Panc1 (cell line): Measurements from ENCODE around the gene TMEM203. TPM values are rescaled to one million over a fixed set of nuclear protein-coding genes. Genes with fewer than 3 reads are reported as not detected.

Source experiments
- ATAC-seq: fragments of 200-7000 bp; cut with Tn5 transposase; 2 replicates; pipeline ENCODE4 v1.9.1; 2020; ENCODE audit warnings: mild to moderate bottlenecking, moderate library complexity
- BruUV-seq: library from RNA; stranded (reverse); fragments of 400-500 nt; replicated peaks from 2 replicates; lab custom pipeline; 2021; lab: Mats Ljungman, UMichigan
- CTCF ChIA-PET: fragments of 300-600 bp; sonication (Branson Sonifier 250); formaldehyde crosslinking; loops from one replicate; lab custom pipeline; 2022; ENCODE audit warnings: antibody characterized with exemption; lab: Charles Lee
- POLR2A ChIA-PET: fragments of 300-600 bp; sonication (Branson Sonifier 250); formaldehyde crosslinking; loops from one replicate; lab custom pipeline; 2022; ENCODE audit warnings: antibody characterized with exemption; lab: Charles Lee
- DNase-seq: peaks from one replicate; pipeline ENCODE4 v3.0.0-alpha.2; 2010; ENCODE audit warnings: low read depth, low spot score
- H3K27ac ChIP-seq: 2 replicates; pipeline ENCODE4 v1.5.1; 2011; ENCODE audit warnings: mild to moderate bottlenecking, low read length, inconsistent platforms
- H3K27me3 ChIP-seq: fragments of 200-500 bp; sonication (Bioruptor generic); 2 replicates; pipeline ENCODE4 v1.6.0; 2014; ENCODE audit warnings: low read length, inconsistent platforms; ENCODE audit not compliant: control insufficient read depth, insufficient read depth
- H3K36me3 ChIP-seq: fragments of 200-500 bp; sonication (Bioruptor generic); 2 replicates; pipeline ENCODE4 v1.5.1; 2014; ENCODE audit warnings: inconsistent platforms, mild to moderate bottlenecking, low read length, moderate library complexity; ENCODE audit not compliant: control insufficient read depth, insufficient read depth
- H3K4me1 ChIP-seq: 2 replicates; pipeline ENCODE4 v1.5.1; 2011; ENCODE audit warnings: inconsistent platforms, mild to moderate bottlenecking, low read length, moderate library complexity; ENCODE audit not compliant: control insufficient read depth, insufficient read depth
- H3K4me3 ChIP-seq, 2 experiments: 2 replicates each; pipeline ENCODE4 v1.5.1; 2011 to 2012; ENCODE audit warnings: low read depth in 2 of 2, low read length in 2 of 2, mild to moderate bottlenecking in 2 of 2, inconsistent platforms in 1 of 2, moderate library complexity in 1 of 2
- H3K9me3 ChIP-seq: fragments of 200-500 bp; sonication (Bioruptor generic); 2 replicates; pipeline ENCODE4 v1.5.1; 2014; ENCODE audit warnings: low read depth, mild to moderate bottlenecking, inconsistent platforms, low read length, moderate library complexity; ENCODE audit not compliant: control insufficient read depth, insufficient read depth
- CTCF ChIP-seq: fragments of 450-650 bp; IDR thresholded peaks from 2 replicates; pipeline ENCODE4 v1.5.1; 2017; ENCODE audit warnings: mild to moderate bottlenecking
- POLR2AphosphoS5 ChIP-seq: IDR thresholded peaks from 2 replicates; pipeline ENCODE4 v1.6.1; 2012; ENCODE audit warnings: mild to moderate bottlenecking, low read depth, low read length, moderate library complexity
- REST ChIP-seq, 2 experiments: IDR thresholded peaks; 2 replicates each; pipeline ENCODE4 v1.6.1; 2011 to 2012; ENCODE audit warnings: low read depth in 2 of 2, control low read depth in 1 of 2, low read length in 1 of 2, mild to moderate bottlenecking in 1 of 2, moderate library complexity in 1 of 2; ENCODE audit not compliant: insufficient read depth in 1 of 2
- SIN3A ChIP-seq: IDR thresholded peaks from 2 replicates; pipeline ENCODE4 v1.6.1; 2012; ENCODE audit warnings: low read depth, mild to moderate bottlenecking, low read length, moderate library complexity, borderline replicate concordance; ENCODE audit not compliant: insufficient read depth
- TCF7L2 ChIP-seq: IDR thresholded peaks from 2 replicates; pipeline ENCODE4 v1.6.1; 2011; ENCODE audit warnings: mild to moderate bottlenecking, low read depth, low read length, inconsistent platforms
- in situ Hi-C: cut with HindIII; loops from 2 replicates; pipeline ENCODE4 v1.10.0; 2016; ENCODE audit warnings: low sequenced_read_pairs, low pct_unique_long_range_greater_than_20kb
- intact Hi-C: fragments of 100-400 bp; cut with micrococcal nuclease; formaldehyde crosslinking; loops from one replicate; pipeline ENCODE4 v1.10.0; 2022; ENCODE audit not compliant: unreplicated experiment
- total RNA-seq: library from RNA; stranded (reverse); gene quantifications from one replicate; pipeline ENCODE4 v1.2.1, GENCODE V29; 2021; ENCODE audit not compliant: unreplicated experiment

TMEM203 gene
- total RNA-seq, 1 experiment from 2014 or later: 25.4 TPM

GRCh38 chr9:137236936-137237421 lies 31.5 kb upstream of the TMEM203 start:
- in situ Hi-C loops: no loop called here
- Histone ChIP-seq H3K36me3 (peaks cover under 1% of the 10 kb centered on the region), H3K4me3 (no peak overlapping the region), H3K4me1 (peaks cover 26% of the 10 kb centered on the region), H3K27me3 (no peaks in the 10 kb centered on the region), H3K27ac (peak overlapping the region; percentile 61), H3K9me3 (no peaks in the 10 kb centered on the region)
- ATAC-seq (no peak), DNase-seq (no peak)
- POLR2A ChIA-PET: no interaction called here
- TF ChIP-seq TCF7L2 (no peak), POLR2AphosphoS5 (no peak), CTCF (no peak), SIN3A (no peak), REST (IDR thresholded peaks at IDR 0.05; ENCODE audit: insufficient read depth in 1 of 2, low read depth in 2 of 2, low read length in 1 of 2) (no peak)
- intact Hi-C loops: no loop called here
- CTCF ChIA-PET: interaction anchor here (0.6 to 1.0 kb wide), 7 partner anchors 11 to 150 kb away, joined by 3 to 10 read pairs (median 3); partner anchors contain the start of genes MAN1B1, STPG3 and TPRN
- no TSS peak for BruUV-seq

- Histone ChIP-seq H3K4me1 (peaks cover 26% of the 10 kb centered on the region), H3K36me3 (no peaks in the 10 kb centered on the region; the same call in 1 of the 2 replicates), H3K27ac (peak overlapping the region; percentile 61), H3K9me3 (no peaks in the 10 kb centered on the region), H3K4me3 (no peak overlapping the region), H3K27me3 (no peaks in the 10 kb centered on the region)
- ATAC-seq (peak; percentile 57), DNase-seq (no peak)
- BruUV-seq: no TSS peak
- intact Hi-C loops (no loop called here), in situ Hi-C loops (no loop called here)
- TF ChIP-seq CTCF (peak; percentile 98), REST (IDR thresholded peaks at IDR 0.05; ENCODE audit: insufficient read depth in 1 of 2, low read depth in 2 of 2, low read length in 1 of 2) (no peak)
- CTCF ChIA-PET: interaction anchor here (0.6 to 1.0 kb wide), 8 partner anchors 10 to 150 kb away, joined by 3 to 10 read pairs (median 3); partner anchors contain the start of genes MAN1B1, STPG3 and TPRN
- POLR2A ChIA-PET: interaction anchor here (0.6 kb wide), 1 partner anchor 122 kb away, joined by 4 read pairs; the partner anchor contains the start of gene DPP7
These were observed 30.9 kb upstream of the TMEM203 start for GRCh38 chr9:137236238-137236935.
